ENCODE measurements around the gene INPP5F. TPM values are rescaled to one million over a fixed set of nuclear protein-coding genes. Genes with fewer than 3 reads are reported as not detected.

Gene INPP5F
- total and polyA plus RNA-seq, 12 donors, result 4.0 to 13.3 (median 6.4) TPM

- Histone ChIP-seq H3K36me3 (peaks cover 0 to 3% (median 0%) of the 10 kb centered on the region in 9 donors), H3K4me3 (no peak overlapping the region), H3K9me3 (no peaks in the 10 kb centered on the region), H3K4me1 (peaks cover 0 to 16% (median 7%) of the 10 kb centered on the region in 9 donors), H3K27me3 (no peaks in the 10 kb centered on the region), H3K27ac (peak overlapping the region in 1 of 10 donors; percentile 28)
- TF ChIP-seq CTCF (IDR thresholded peaks at IDR 0.05), result peak; percentile 67 to 96 (median 93)
- ATAC-seq (peak; percentile 87 to 97 (median 94)), DNase-seq (peak; percentile 29 to 79)
- 29 to 32% methylated on average over 9 of the region's 9 CpGs for WGBS, 2 donors
- intact Hi-C loops (cut with DNase I), result loop anchor here (1.0 to 10.0 kb wide), 8 partner anchors 63 to 584 kb away; no protein-coding TSS in a partner anchor
Observed at GRCh38 chr10:119750391-119751230, 24.8 kb downstream of the INPP5F start.

GRCh38 chr10:119753309-119753708, 27.5 kb downstream of the INPP5F start:
- no peak for TF ChIP-seq CTCF (IDR thresholded peaks at IDR 0.05)
- H3K4me3 ChIP-seq, result no peak overlapping the region
- WGBS, 2 donors, result 77 to 83% methylated on average over 2 of the region's 2 CpGs
- H3K27ac ChIP-seq, result no peak overlapping the region
- H3K27me3 ChIP-seq, result no peaks in the 10 kb centered on the region
- intact Hi-C loops (cut with DNase I), result loop anchor here in 9 of 10 donors (5.0 to 10.0 kb wide), 6 partner anchors 66 to 581 kb away; no protein-coding TSS in a partner anchor
- ATAC-seq (no peak), DNase-seq (no peak)
- H3K9me3 ChIP-seq, result no peaks in the 10 kb centered on the region
- H3K36me3 ChIP-seq, result peaks cover 0 to 3% (median 0%) of the 10 kb centered on the region in 9 donors
- peaks cover 0 to 16% (median 7%) of the 10 kb centered on the region in 9 donors for H3K4me1 ChIP-seq

GRCh38 chr10:119754085-119754484, 28.2 kb downstream of the INPP5F start:
- Histone ChIP-seq H3K4me1 (peaks cover 0 to 16% (median 7%) of the 10 kb centered on the region in 9 donors), H3K27ac (no peak overlapping the region), H3K4me3 (no peak overlapping the region), H3K36me3 (peaks cover 0 to 3% (median 0%) of the 10 kb centered on the region in 9 donors), H3K9me3 (no peaks in the 10 kb centered on the region), H3K27me3 (no peaks in the 10 kb centered on the region)
- DNase-seq (no peak), ATAC-seq (no peak)
- no peak for TF ChIP-seq CTCF (IDR thresholded peaks at IDR 0.05)
- intact Hi-C loops (cut with DNase I), result loop anchor here in 9 of 10 donors (5.0 to 10.0 kb wide), 6 partner anchors 67 to 581 kb away; no protein-coding TSS in a partner anchor
- WGBS, 2 donors, result 82 to 85% methylated on average over 5 of the region's 5 CpGs

GRCh38 chr10:119754936-119755335, 29.1 kb downstream of the INPP5F start:
- TF ChIP-seq CTCF (IDR thresholded peaks at IDR 0.05), result no peak
- H3K4me1 ChIP-seq, result peaks cover 0 to 16% (median 7%) of the 10 kb centered on the region in 9 donors
- intact Hi-C loops (cut with DNase I), result loop anchor here in 9 of 10 donors (5.0 to 10.0 kb wide), 6 partner anchors 68 to 580 kb away; no protein-coding TSS in a partner anchor
- WGBS, 2 donors, result 94 to 97% methylated on average over 4 of the region's 4 CpGs
- no peak overlapping the region for H3K4me3 ChIP-seq
- peaks cover 0 to 3% (median 0%) of the 10 kb centered on the region in 9 donors for H3K36me3 ChIP-seq
- ATAC-seq, result no peak
- no peaks in the 10 kb centered on the region for H3K9me3 ChIP-seq
- H3K27me3 ChIP-seq, result no peaks in the 10 kb centered on the region
- no peak overlapping the region for H3K27ac ChIP-seq
- no peak for DNase-seq
